22Rv1 (cell line): ENCODE measurements around the gene KRTAP4-6.

Experiments
- CTCF ChIP-seq: fragments of 450-650 bp; IDR thresholded peaks from 2 replicates; pipeline ENCODE4 v1.5.1; 2017; ENCODE audit warnings: mild to moderate bottlenecking
- ZFX ChIP-seq: fragments of 450-650 bp; IDR thresholded peaks from 2 replicates; pipeline ENCODE4 v1.6.1; 2017; ENCODE audit warnings: antibody characterized with exemption, borderline replicate concordance

GRCh38 chr17:41177727-41178271 lies 37.5 kb upstream of the KRTAP4-6 start, which contains the start of gene KRTAP4-2:
- no peak for TF ChIP-seq CTCF
- no peak for TF ChIP-seq ZFX
